OCI-M2 (cell line): ENCODE measurements around the gene HINFP.
"Not testable (repeated sequence)": the region's sequence is repeated elsewhere in the genome, so short reads cannot be mapped to it uniquely, and the experiment has no call there.

Experiments
- DNase-seq: peaks from one replicate; lab custom pipeline; 2025; ENCODE audit not compliant: unreplicated experiment; lab: John Stamatoyannopoulos, UW

The HINFP gene

DNA sequence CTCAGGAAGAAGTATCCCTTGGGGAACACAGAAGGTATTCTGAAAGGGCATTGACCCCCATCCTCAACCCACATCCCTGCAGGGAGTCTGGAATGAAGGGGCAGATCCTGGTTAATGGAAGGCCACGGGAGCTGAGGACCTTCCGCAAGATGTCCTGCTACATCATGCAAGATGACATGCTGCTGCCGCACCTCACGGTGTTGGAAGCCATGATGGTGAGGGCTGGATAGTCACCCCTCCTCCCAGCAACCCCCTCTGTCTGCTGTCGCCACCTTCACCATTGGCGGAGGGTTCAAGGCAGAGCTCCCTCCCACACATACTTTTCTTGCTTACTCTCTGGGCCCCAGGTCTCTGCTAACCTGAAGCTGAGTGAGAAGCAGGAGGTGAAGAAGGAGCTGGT lies 32.8 kb downstream of the HINFP start:
- no peak for DNase-seq

DNA sequence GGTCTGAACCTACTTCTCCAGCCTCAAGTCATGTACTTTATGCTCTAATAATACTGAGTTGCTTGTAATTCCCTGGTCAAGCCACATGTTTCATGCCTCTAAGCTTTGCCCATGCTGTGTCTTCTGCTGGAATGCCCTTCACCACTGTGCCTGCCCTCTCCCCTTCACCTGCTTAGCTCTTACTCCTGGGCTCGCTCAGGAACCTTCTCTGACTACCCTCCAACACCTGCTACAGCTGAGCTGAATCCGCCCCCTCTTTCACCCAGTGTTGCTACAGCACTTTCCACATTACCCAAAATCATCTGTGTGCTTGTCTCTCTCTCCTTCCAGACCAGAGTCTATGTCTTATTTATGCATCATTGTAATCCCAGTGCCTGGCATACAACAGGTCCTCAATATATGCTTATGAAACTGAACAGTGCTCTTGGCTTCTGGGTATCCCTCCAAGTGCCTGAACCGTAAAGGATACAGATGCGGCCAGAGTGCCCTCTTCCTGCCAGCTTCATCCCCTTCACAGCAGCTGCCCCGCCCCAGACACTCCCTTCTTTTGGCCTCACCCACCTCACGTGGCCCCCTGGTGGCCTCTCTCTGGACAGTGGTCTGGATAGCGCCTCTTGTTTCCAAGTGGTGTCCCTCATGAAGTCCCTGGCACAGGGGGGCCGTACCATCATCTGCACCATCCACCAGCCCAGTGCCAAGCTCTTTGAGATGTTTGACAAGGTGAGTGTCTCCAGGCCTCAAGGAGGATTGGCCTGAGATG lies 34.5 kb downstream of the HINFP start:
- no peak for DNase-seq

DNA sequence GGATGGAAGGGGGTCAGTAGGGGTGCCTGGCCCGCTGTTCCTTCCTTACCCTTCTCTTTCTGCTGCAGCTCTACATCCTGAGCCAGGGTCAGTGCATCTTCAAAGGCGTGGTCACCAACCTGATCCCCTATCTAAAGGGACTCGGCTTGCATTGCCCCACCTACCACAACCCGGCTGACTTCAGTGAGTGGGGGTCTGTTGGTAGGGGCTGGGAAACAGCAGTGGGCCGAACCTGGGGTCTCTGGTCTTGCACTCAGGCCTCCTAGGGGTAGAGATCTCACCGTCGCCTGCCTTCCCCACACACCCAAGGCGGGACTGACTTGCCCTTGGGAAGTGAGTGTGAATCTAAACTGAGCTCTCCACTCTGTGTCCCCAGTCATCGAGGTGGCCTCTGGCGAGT lies 35.1 kb downstream of the HINFP start:
- DNase-seq = no peak

DNA sequence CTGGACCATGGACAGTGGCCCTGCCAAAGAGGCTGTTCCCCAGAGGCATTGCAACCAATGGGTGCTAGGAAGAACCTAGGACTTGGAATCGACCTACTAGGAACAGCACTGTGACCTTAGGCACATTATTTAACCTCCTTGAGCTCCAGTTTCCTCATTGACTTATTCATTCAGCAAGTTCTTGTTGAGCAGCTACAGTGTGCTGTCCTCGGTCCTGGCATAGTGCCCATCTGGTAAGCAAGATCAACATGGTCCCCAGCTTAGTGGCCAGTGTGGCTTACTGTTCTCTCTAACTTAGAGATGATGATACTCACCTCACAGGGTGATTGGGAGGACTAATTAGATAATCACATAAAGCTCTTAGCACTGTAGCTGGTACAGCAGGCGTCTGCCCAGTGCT lies 35.7 kb downstream of the HINFP start:
- DNase-seq = no peak

DNA sequence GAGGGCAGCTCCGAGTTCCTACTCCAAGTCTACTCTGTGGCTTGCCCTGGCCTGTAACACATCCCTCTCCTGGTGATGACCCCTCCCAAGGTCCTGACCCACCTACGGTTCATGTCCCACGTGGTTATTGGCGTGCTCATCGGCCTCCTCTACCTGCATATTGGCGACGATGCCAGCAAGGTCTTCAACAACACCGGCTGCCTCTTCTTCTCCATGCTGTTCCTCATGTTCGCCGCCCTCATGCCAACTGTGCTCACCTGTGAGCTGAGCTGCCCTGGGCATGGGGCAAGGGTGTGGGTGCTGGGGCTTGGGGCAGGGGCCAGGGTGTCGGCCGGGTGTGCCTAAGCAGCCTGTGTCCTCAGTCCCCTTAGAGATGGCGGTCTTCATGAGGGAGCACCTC lies 37.1 kb downstream of the HINFP start:
- DNase-seq = no peak

DNA sequence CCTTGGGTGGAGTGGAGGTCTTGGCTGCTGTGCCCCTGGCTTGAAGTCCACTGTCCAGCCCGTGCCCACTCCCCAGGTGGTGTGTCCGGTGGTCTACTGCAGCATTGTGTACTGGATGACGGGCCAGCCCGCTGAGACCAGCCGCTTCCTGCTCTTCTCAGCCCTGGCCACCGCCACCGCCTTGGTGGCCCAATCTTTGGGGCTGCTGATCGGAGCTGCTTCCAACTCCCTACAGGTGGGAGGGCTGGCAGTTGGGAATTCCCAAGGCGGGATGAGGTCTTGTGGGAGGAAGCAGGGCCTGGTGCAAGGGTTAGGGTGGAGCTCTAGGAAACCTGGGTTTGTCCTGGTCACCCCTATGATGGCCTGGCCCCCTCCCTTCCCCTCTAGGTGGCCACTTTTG lies 38.8 kb downstream of the HINFP start:
- DNase-seq = no peak

DNA sequence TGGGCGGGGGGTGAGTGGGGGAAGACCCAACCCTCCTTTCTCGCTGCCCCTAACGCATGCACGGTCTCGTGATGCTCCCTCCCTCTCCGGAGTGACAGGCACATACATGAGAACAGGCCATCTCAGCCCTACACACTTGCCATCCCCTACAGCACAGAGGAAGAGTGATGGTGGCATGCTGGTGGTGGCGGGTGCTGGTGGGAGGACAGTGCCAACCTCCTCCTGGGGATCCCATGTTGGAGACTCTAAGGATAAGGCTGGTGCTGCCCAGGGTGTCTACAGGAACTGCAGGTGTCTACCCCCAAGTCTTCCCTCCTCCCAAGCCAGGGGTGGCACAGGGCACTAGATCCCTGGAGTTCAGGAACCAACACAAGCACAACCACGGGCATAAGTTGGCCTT lies 40.5 kb downstream of the HINFP start:
- no peak for DNase-seq

DNA sequence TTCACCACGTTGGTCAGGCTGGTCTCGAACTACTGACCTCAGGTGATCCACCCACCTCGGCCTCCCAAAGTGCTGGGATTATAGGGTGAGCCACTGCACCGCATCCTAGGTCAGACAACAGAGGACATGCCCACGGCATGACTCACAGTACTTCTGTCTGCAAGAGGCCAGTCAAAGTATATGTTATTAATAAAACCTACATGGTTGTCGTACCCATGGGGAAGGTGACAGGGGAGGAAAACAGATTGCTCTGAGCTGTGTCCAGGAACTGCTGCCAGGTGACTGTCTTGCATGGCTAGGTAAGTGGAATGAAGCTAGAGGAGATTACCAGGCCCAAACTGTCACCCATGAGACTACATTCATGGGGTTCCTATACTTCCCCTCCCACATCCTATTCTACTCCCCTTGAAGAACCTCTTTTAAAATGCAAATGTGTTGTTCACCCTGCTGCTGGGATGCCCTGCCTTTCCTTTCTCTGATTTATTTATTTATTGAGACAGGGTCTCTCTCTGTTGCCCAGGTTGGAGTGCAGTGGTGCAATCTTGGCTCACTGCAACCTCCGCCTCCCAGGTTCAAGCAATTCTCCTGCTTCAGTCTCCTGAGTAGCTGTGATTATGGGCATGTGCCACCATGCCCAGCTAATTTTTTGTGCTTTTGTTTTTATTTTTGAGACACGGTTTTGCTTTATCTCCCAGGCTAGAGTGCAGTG lies 45.1 kb downstream of the HINFP start:
- no peak for DNase-seq

DNA sequence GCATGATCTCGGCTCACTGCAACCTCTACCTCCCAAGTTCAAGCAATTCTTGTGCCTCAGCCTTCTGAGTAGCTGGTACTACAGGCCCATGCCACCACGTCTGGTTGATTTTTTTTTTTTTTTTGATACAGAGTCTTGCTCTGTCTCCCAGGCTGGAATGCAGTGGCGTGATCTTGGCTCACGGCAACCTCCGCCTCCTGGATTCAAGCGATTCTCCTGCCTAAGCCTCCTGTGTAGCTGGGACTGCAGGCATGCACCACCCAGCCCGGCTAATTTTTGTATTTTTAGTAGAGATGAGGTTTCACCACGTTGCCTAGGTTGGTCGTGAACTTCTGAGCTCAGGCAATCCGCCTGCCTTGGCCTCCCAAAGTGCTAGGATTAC lies 45.7 kb downstream of the HINFP start:
- not testable (repeated sequence) for DNase-seq

DNA sequence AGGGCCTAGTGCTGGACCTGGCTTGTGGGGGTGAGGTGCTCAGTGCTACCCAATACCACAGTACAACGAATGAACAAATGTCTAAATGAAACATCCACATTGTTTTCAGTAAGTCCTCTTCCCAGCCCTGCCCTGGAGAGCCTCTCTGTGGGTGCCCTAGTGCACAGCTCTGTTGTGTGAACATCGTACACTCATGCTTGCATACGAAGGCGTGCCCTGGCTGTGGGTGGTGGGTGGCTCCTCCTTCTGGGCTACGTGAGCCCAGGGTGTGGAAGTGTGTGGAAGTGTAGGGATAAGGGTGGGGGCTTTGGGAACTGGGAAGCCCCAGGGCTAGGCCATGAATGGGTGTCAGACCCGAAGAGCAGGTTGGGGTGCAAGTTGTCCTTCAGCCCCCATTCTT lies 46.6 kb downstream of the HINFP start:
- no peak for DNase-seq

DNA sequence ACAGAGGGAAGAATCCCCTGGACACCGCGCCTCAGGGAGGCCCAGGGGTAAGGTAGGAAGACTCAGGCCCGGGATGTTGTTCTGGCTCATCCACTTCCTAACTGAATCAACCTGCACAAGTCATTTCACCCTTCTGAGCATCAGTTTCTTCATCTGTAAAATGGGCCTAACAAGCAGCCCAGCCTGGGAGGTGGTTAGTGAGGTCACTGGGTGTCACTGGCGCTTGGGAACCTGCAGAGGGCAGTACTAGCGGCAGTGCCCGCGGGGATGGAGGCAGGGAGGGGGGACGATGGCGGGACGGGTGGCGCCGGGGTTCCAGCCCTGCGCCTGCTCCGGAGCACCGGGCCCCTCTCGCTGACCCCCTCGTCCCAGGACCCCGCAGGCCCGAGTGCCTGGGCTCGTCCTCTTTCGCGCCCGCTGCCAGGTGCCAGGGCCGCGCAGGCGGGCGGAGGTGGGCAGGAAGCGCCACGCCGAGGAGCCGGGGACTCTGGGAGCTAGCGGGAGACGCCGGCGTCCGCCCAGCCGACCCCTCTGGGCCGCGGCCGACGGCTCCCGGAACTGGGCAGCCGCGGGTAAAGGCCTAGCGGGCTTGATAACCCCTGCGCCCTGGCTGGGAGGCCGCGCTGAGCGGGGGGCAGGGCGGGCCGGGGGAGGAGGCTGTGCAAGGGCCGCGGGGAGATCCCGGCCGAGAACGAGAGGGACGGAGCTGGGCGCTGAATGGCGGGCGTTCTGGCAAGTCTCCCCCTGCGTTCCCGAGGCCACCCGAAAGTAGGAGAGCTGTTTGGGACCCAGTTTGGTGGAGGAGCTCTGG lies 47.3 kb downstream of the HINFP start, which contains the start of gene NLRX1:
NLRX1 (plus strand) TSS at position 255 of the 811 bp plus-strand sequence. CDS start 2,679 bp downstream, outside the sequence.
- DNase-seq = no peak

DNA sequence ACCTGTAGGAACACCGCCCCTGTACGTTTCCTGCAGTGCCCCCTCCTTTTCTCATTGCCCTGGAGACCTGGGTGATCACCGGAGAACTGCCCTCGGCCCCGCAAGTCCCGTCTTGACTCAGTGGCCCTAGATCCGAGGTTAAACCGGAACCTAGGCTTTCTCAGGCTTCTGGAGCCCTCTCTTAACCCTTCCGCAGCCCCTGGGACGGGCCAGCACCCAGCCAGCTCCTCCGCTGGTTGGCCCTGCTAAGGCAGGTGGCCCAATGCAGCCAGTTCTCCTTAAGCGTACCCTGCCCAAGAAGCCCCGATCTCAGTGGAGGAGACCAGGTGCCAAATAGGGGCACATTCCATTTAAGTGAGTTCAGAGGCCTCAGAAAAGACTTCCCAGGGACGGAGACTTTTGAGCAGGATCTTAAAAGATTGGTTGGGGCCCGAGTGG lies 47.9 kb downstream of the HINFP start:
- no peak for DNase-seq

DNA sequence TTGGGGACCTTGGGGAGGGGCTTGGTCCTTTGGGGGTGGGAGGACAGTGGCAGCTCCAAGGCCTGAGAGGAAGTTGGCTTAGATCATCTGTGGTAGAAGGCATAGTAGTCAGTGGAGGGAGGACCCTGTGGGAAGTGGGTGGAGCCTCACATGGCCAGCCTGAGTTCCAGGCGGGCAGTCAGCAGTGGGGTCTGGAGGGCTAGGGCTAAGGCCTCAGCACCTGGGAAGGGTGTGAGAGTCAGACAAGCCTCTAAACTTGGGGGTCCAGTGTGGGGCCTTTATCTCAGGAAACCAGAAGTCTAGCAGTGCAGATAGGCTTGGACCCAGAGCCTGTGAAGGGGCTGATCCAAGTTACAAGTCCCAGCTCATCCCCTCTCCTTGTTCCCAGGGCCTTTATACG lies 51.1 kb downstream of the HINFP start:
- no peak for DNase-seq

DNA sequence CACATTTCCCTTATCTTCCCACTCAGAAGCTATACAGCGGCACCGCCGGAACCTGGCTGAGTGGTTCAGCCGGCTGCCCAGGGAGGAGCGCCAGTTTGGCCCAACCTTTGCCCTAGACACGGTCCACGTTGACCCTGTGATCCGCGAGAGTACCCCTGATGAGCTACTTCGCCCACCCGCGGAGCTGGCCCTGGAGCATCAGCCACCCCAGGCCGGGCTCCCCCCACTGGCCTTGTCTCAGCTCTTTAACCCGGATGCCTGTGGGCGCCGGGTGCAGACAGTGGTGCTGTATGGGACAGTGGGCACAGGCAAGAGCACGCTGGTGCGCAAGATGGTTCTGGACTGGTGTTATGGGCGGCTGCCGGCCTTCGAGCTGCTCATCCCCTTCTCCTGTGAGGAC lies 52.1 kb downstream of the HINFP start:
- DNase-seq = no peak

DNA sequence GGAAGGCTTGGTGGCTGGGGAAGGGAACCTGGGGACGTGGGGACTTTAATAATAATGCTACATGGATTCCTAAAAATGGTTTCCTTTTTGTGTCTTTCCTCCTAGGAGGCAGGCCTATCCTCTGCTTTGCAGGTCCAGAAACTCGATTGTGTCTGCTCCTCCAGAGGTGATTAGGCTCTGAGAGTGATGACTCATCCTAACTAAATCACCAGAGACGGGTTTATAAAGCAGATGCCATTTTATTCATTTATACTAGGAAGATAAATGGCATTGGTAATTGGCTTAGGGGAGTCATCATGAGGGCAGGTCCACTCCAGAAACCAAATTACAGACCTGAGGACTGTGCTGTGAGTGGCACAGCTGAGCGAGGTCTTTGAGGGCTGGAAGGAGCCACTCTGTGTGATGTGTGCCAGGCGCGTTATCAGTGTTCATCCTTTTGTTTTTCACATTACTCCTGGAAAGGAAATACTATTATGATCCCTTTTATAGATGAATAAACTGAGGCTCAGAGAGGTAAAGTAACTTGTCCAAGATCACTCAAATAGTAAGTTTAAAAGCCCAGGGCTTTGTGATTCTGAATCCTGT lies 54.2 kb downstream of the HINFP start:
- no peak for DNase-seq

DNA sequence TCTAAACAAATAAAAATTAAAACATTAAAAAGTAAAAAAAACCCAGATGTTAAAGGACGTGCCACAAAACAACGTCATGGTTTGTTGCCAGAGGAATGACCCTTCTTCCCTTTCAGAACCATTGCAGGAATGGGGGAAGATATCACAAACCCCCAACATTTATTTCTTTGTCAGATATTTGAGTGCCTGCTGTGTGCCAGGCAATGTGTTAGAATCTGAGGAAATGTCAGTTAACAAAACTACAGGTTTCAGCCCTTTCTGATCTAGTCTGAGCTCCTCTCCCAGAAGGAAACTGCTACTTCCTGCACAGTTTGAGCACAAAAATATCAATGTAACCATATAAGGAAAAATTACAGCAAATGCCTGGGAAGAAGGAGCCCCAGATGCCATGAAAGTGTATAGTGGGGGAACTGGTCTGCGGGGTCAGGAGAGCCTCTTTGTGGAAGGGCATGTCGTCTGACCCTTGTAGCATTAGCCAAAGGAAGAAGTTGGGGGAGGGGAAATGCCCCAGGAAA lies 56.8 kb downstream of the HINFP start:
- no peak for DNase-seq

DNA sequence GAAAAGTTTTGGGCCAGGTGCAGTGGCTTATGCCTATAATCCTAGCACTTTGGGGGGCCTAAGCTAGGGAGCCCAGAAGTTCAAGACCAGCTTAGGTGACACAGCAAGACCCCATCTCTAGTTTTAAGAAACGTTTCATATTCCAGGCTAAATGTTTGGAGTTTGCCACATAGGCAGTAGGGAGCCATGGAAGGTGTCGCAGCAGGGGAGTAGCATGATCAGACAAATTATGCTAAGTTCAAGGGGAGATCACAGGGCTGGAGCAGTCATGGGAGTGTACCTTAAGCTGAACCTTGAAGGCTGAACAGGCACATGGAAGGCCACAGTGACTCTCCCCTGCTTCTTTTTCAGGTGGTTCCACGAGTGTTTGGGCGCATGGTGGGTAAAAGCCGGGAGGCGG lies 58.0 kb downstream of the HINFP start:
- no peak for DNase-seq

DNA sequence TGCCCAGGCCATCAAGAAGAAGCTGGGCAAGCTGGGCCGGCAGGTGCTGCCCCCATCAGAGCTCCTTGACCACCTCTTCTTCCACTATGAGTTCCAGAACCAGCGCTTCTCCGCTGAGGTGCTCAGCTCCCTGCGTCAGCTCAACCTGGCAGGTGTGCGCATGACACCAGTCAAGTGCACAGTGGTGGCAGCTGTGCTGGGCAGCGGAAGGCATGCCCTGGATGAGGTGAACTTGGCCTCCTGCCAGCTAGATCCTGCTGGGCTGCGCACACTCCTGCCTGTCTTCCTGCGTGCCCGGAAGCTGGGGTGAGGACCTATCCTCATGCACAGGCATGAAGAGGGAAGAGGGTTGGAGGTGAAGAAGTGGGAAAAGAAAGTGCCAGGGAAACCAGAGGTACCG lies 58.6 kb downstream of the HINFP start:
- DNase-seq = no peak

DNA sequence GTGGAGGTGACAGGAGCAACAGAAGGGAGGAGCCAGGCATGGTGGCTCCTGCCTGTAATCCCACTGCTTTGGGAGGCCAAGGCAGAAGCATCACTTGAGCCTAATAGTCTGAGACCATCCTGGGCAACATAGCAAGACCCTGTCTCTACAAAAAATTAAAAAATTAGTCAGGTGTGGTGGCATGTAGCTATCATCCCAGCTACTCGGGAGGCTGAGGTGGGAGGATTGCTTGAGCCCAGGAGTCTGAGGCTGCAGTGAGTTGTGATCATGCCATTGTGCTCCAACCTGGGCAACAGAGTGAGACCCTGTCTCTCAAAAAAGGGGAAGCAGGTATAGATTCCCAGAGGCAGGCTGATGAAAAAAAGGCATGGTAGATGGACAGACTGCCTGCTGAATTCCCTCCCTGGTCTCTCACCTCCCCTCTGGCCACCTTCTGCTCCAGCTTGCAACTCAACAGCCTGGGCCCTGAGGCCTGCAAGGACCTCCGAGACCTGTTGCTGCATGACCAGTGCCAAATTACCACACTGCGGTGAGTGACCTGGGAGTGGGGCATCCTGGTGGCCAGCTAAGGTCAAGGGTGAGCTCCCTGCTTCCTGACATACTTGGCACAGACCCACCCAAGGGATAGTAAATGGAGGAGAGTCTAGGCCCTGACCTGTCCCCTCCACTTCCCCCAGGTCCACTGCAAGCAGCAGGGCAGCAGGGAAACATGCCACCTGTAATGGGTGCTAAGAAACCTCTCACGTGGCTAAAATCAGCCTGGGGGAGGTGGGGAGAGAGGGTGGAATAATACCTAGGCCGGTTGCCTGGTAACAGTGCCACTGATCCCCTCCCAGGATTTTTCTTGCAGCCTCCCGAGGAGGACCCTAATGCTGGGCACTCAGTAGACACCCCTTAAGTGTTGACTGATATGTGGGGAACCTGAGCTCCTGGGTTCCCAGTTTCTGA lies 59.6 kb downstream of the HINFP start:
- DNase-seq = no peak
